ENCODE results near the gene CAMK4. TPM values are rescaled to one million over a fixed set of nuclear protein-coding genes. Genes with fewer than 3 reads are reported as not detected.

CAMK4 gene
- total RNA-seq, 1 donor from 2014 or later: 3.8 TPM

DNA sequence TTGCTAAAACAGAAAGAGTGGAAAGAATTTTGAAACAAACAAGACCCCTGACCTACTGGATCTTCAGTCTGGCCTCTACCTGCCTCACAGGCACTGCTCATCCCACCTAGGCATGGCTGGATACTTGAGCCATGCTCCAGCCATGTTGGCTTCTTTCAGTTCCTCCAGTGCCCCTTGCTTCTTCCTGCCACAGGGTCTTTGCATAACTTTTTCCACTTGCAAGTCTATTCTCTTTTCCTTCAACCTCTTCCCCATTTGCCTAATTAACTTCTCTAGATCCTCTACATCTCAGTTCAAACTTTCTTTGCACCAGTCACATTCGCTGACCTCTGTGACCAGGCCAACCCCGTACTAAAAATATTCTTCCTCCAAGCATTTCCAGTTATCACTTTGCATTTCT is 237.8 kb downstream of the CAMK4 start:
- H3K27ac Mint-ChIP-seq (ENCODE audit: unreplicated experiment): no peak overlapping the region
- FAIRE-seq: no peak

DNA sequence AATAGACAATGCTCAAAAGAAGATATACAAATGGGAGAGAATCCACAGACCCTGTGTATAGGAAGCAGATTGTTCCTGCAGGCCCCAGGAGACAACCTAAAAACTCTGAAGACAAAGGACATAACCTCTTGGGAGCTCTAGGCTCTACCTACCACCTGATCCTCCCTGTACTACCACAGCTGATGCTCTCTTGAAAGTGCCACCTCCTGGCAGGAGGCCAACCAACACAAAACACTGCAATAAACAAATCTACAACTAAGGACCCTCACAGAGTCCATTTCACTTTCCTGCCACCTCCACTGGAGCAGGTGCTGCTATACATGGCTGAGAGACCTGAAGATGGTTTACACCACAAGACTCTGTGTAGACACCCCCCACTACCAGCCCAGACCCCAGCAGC is 239.1 kb downstream of the CAMK4 start:
- H3K4me1 Mint-ChIP-seq (ENCODE audit: low read depth, unreplicated experiment): no peaks in the 10 kb centered on the region
- H3K9me3 Mint-ChIP-seq (ENCODE audit: unreplicated experiment): no peaks in the 10 kb centered on the region
- Histone ChIP-seq H3K9ac (ENCODE audit: low read length) (no peak overlapping the region), H3K27ac (ENCODE audit: low read depth, low read length) (no peak overlapping the region), H2AFZ (ENCODE audit: low read depth, low read length) (no peak overlapping the region), H3K27me3 (ENCODE audit: insufficient read depth, low read length) (no peaks in the 10 kb centered on the region), H3K4me2 (ENCODE audit: low read length) (no peak overlapping the region), H3K36me3 (ENCODE audit: insufficient read depth, low read length) (no peaks in the 10 kb centered on the region), H3K79me2 (ENCODE audit: insufficient read depth, low read length) (no peaks in the 10 kb centered on the region), H4K20me1 (ENCODE audit: insufficient read depth, low read length) (no peaks in the 10 kb centered on the region), H3K4me3 (ENCODE audit: insufficient read depth, low read depth, low read length) (no peak overlapping the region), H3K4me1 (ENCODE audit: insufficient read depth, low read length) (no peaks in the 10 kb centered on the region), H3K9me3 (ENCODE audit: insufficient read depth, low read depth, low read length) (no peaks in the 10 kb centered on the region)
- FAIRE-seq: no peak
- no peak for DNase-seq (ENCODE audit: low read depth)
- no peak overlapping the region for H3K27ac Mint-ChIP-seq (ENCODE audit: unreplicated experiment)
- TF ChIP-seq CTCF (IDR thresholded peaks at IDR 0.05; ENCODE audit: insufficient read depth, low read depth, low read length): no peak
- TF ChIP-seq EZH2 (IDR thresholded peaks at IDR 0.05; ENCODE audit: insufficient read depth, low read length): no peak
- H3K36me3 Mint-ChIP-seq (ENCODE audit: low read depth, unreplicated experiment): no peaks in the 10 kb centered on the region
- H3K27me3 Mint-ChIP-seq (ENCODE audit: low read depth, unreplicated experiment): no peaks in the 10 kb centered on the region
- H3K4me3 Mint-ChIP-seq (ENCODE audit: unreplicated experiment): no peak overlapping the region

More for the DNA sequence above, 237.8 kb downstream of the CAMK4 start:
- Histone ChIP-seq H3K36me3 (ENCODE audit: insufficient read depth, low read length) (no peaks in the 10 kb centered on the region), H3K27me3 (ENCODE audit: insufficient read depth, low read length) (no peaks in the 10 kb centered on the region), H3K4me2 (ENCODE audit: low read length) (no peak overlapping the region), H3K27ac (ENCODE audit: low read depth, low read length) (no peak overlapping the region), H2AFZ (ENCODE audit: low read depth, low read length) (no peak overlapping the region), H4K20me1 (ENCODE audit: insufficient read depth, low read length) (no peaks in the 10 kb centered on the region), H3K9ac (ENCODE audit: low read length) (no peak overlapping the region), H3K79me2 (ENCODE audit: insufficient read depth, low read length) (no peaks in the 10 kb centered on the region), H3K9me3 (ENCODE audit: insufficient read depth, low read depth, low read length) (no peaks in the 10 kb centered on the region), H3K4me3 (ENCODE audit: insufficient read depth, low read depth, low read length) (no peak overlapping the region), H3K4me1 (ENCODE audit: insufficient read depth, low read length) (no peaks in the 10 kb centered on the region)
- Mint-ChIP-seq H3K4me3 (ENCODE audit: unreplicated experiment) (no peak overlapping the region), H3K36me3 (ENCODE audit: low read depth, unreplicated experiment) (no peaks in the 10 kb centered on the region), H3K9me3 (ENCODE audit: unreplicated experiment) (no peaks in the 10 kb centered on the region), H3K4me1 (ENCODE audit: low read depth, unreplicated experiment) (no peaks in the 10 kb centered on the region), H3K27me3 (ENCODE audit: low read depth, unreplicated experiment) (no peaks in the 10 kb centered on the region)
- no peak for TF ChIP-seq CTCF (IDR thresholded peaks at IDR 0.05; ENCODE audit: insufficient read depth, low read depth, low read length)
- no peak for TF ChIP-seq EZH2 (IDR thresholded peaks at IDR 0.05; ENCODE audit: insufficient read depth, low read length)
- no peak for DNase-seq (ENCODE audit: low read depth)

GRCh38 chr5:111469293-111469896 is 245.2 kb downstream of the CAMK4 start:
- Mint-ChIP-seq H3K27ac (ENCODE audit: unreplicated experiment) (no peak overlapping the region), H3K36me3 (ENCODE audit: low read depth, unreplicated experiment) (no peaks in the 10 kb centered on the region), H3K4me1 (ENCODE audit: low read depth, unreplicated experiment) (peaks cover 4% of the 10 kb centered on the region), H3K27me3 (ENCODE audit: low read depth, unreplicated experiment) (no peaks in the 10 kb centered on the region), H3K4me3 (ENCODE audit: unreplicated experiment) (no peak overlapping the region), H3K9me3 (ENCODE audit: unreplicated experiment) (no peaks in the 10 kb centered on the region)
- no peak overlapping the region for H3K27ac ChIP-seq (ENCODE audit: low read depth, low read length)
- DNase-seq (ENCODE audit: low read depth) (no peak), FAIRE-seq (no peak)
- H3K4me2 ChIP-seq (ENCODE audit: low read length): no peak overlapping the region
- no peaks in the 10 kb centered on the region for H4K20me1 ChIP-seq (ENCODE audit: insufficient read depth, low read length)
- no peak overlapping the region for H3K9ac ChIP-seq (ENCODE audit: low read length)
- no peaks in the 10 kb centered on the region for H3K27me3 ChIP-seq (ENCODE audit: insufficient read depth, low read length)
- H3K36me3 ChIP-seq (ENCODE audit: insufficient read depth, low read length): no peaks in the 10 kb centered on the region
- H3K79me2 ChIP-seq (ENCODE audit: insufficient read depth, low read length): no peaks in the 10 kb centered on the region
- TF ChIP-seq CTCF (IDR thresholded peaks at IDR 0.05; ENCODE audit: insufficient read depth, low read depth, low read length) (no peak), EZH2 (IDR thresholded peaks at IDR 0.05; ENCODE audit: insufficient read depth, low read length) (no peak)
- H3K9me3 ChIP-seq (ENCODE audit: insufficient read depth, low read depth, low read length): no peaks in the 10 kb centered on the region
- H2AFZ ChIP-seq (ENCODE audit: low read depth, low read length): no peak overlapping the region
- no peaks in the 10 kb centered on the region for H3K4me1 ChIP-seq (ENCODE audit: insufficient read depth, low read length)
- no peak overlapping the region for H3K4me3 ChIP-seq (ENCODE audit: insufficient read depth, low read depth, low read length)
